Measurements from ENCODE around the gene VCL.

- TF ChIP-seq CTCF (IDR thresholded peaks at IDR 0.05) (no peak), POLR2A (IDR thresholded peaks at IDR 0.05) (no peak), EP300 (IDR thresholded peaks at IDR 0.05) (no peak)
These were observed 44.3 kb upstream of the VCL start for GRCh38 chr10:73953665-73954064.
